Karpas-422 (cell line): ENCODE measurements around the gene ASPDH. TPM values are rescaled to one million over a fixed set of nuclear protein-coding genes. Genes with fewer than 3 reads are reported as not detected.
A peak's percentile ranks its signal among the peaks of the same experiment; 100 is the strongest.

ENCODE experiments used
- DNase-seq: peaks from one replicate; pipeline ENCODE4 v3.0.0-alpha.2; 2015
- H2AFZ ChIP-seq: fragments of 200-600 bp; sonication (generic); 2 replicates; pipeline ENCODE4 v1.6.1; 2014; ENCODE audit warnings: antibody characterized with exemption, low read length, mixed read lengths
- H3K27ac ChIP-seq: fragments of 200-600 bp; sonication (generic); 2 replicates; pipeline ENCODE4 v1.5.1; 2014; ENCODE audit warnings: mild to moderate bottlenecking, low read length, moderate library complexity
- H3K27me3 ChIP-seq: fragments of 200-600 bp; sonication (generic); 2 replicates; pipeline ENCODE4 v1.6.1; 2014; ENCODE audit warnings: low read length, mixed read lengths
- H3K36me3 ChIP-seq: fragments of 200-600 bp; sonication (generic); 2 replicates; pipeline ENCODE4 v1.6.1; 2014; ENCODE audit warnings: low read length, mixed read lengths; ENCODE audit not compliant: insufficient read depth
- H3K4me1 ChIP-seq: fragments of 200-600 bp; sonication (generic); 2 replicates; pipeline ENCODE4 v1.6.1; 2014; ENCODE audit warnings: mild to moderate bottlenecking, low read length, mixed read lengths
- H3K4me2 ChIP-seq: fragments of 200-600 bp; sonication (generic); 2 replicates; pipeline ENCODE4 v1.6.1; 2014; ENCODE audit warnings: low read length, low read depth, mild to moderate bottlenecking; ENCODE audit not compliant: poor library complexity, severe bottlenecking
- H3K4me3 ChIP-seq: fragments of 200-600 bp; sonication (generic); 2 replicates; pipeline ENCODE4 v1.5.1; 2014; ENCODE audit warnings: mild to moderate bottlenecking, antibody characterized with exemption, low read length, mixed read lengths
- H3K79me2 ChIP-seq: fragments of 200-600 bp; sonication (generic); 2 replicates; pipeline ENCODE4 v1.6.1; 2014; ENCODE audit warnings: mild to moderate bottlenecking, low read length, mixed read lengths
- H3K9ac ChIP-seq: fragments of 200-600 bp; sonication (generic); 2 replicates; pipeline ENCODE4 v1.6.0; 2014; ENCODE audit warnings: low read length
- H3K9me2 ChIP-seq: fragments of 200-600 bp; sonication (generic), shearing (Covaris generic); replicated peaks from 2 replicates; pipeline ENCODE4 v1.6.0; 2014; ENCODE audit warnings: mild to moderate bottlenecking, low read length, moderate library complexity; ENCODE audit not compliant: insufficient read depth
- H3K9me3 ChIP-seq: fragments of 300-700, 200-600 bp; sonication (generic); 2 replicates; pipeline ENCODE4 v1.6.1; 2014; ENCODE audit warnings: low read length, mixed read lengths
- H4K20me1 ChIP-seq: fragments of 200-600 bp; sonication (generic); 2 replicates; pipeline ENCODE4 v1.6.1; 2014; ENCODE audit warnings: mild to moderate bottlenecking, antibody characterized with exemption, low read length, low read depth; ENCODE audit not compliant: insufficient read depth
- total RNA-seq: library from RNA; depleted of rRNA; stranded (reverse); fragments of >200 nt; shearing (Covaris generic); gene quantifications from 2 replicates; pipeline ENCODE4 v1.2.3, GENCODE V29; 2014; ENCODE audit warnings: low replicate concordance

The ASPDH gene
- total RNA-seq, 1 experiment from 2014 or later, result not detected

GRCh38 chr19:50555450-50556281 is 42.0 kb upstream of the ASPDH start:
- H4K20me1 ChIP-seq, result peaks cover 12% of the 10 kb centered on the region; the same call in 1 of the 2 replicates
- no peak overlapping the region for H3K27ac ChIP-seq
- H2AFZ ChIP-seq, result no peak overlapping the region
- H3K4me1 ChIP-seq, result peaks cover 9% of the 10 kb centered on the region
- no peaks in the 10 kb centered on the region for H3K27me3 ChIP-seq
- H3K79me2 ChIP-seq, result no peaks in the 10 kb centered on the region
- no peak overlapping the region for H3K4me3 ChIP-seq
- no peak for DNase-seq
- peak overlapping the region; percentile 63 for H3K4me2 ChIP-seq
- no peaks in the 10 kb centered on the region for H3K9me2 ChIP-seq
- H3K9me3 ChIP-seq, result no peaks in the 10 kb centered on the region
- 0 out of 2 replicates have a peak overlapping the region, but pooled peaks have one; percentile 53 for H3K9ac ChIP-seq
- no peaks in the 10 kb centered on the region for H3K36me3 ChIP-seq

GRCh38 chr19:50555033-50555432 is 41.3 kb upstream of the ASPDH start:
- peaks cover 12% of the 10 kb centered on the region; the same call in 1 of the 2 replicates for H4K20me1 ChIP-seq
- H3K9ac ChIP-seq, result no peak overlapping the region
- no peaks in the 10 kb centered on the region for H3K27me3 ChIP-seq
- no peak overlapping the region for H3K27ac ChIP-seq
- H3K4me1 ChIP-seq, result peaks cover 9% of the 10 kb centered on the region
- no peak for DNase-seq
- H3K4me2 ChIP-seq, result no peak overlapping the region
- H3K36me3 ChIP-seq, result no peaks in the 10 kb centered on the region
- H2AFZ ChIP-seq, result no peak overlapping the region
- no peaks in the 10 kb centered on the region for H3K79me2 ChIP-seq
- H3K9me2 ChIP-seq, result no peaks in the 10 kb centered on the region
- no peak overlapping the region for H3K4me3 ChIP-seq
- H3K9me3 ChIP-seq, result no peaks in the 10 kb centered on the region

- peaks cover 12% of the 10 kb centered on the region; the same call in 1 of the 2 replicates for H4K20me1 ChIP-seq
- no peak overlapping the region for H3K27ac ChIP-seq
- no peak overlapping the region for H2AFZ ChIP-seq
- H3K27me3 ChIP-seq, result no peaks in the 10 kb centered on the region
- DNase-seq, result no peak
- H3K4me3 ChIP-seq, result no peak overlapping the region
- no peaks in the 10 kb centered on the region for H3K9me3 ChIP-seq
- H3K4me1 ChIP-seq, result peaks cover 9% of the 10 kb centered on the region
- H3K36me3 ChIP-seq, result no peaks in the 10 kb centered on the region
- no peak overlapping the region for H3K4me2 ChIP-seq
- H3K79me2 ChIP-seq, result no peaks in the 10 kb centered on the region
- H3K9ac ChIP-seq, result no peak overlapping the region
- no peaks in the 10 kb centered on the region for H3K9me2 ChIP-seq
Observed at GRCh38 chr19:50554212-50554611, 40.5 kb upstream of the ASPDH start.

GRCh38 chr19:50553134-50553703 is 39.5 kb upstream of the ASPDH start:
- DNase-seq, result no peak
- no peak overlapping the region for H2AFZ ChIP-seq
- no peaks in the 10 kb centered on the region for H3K27me3 ChIP-seq

GRCh38 chr19:50552540-50552939 is 38.8 kb upstream of the ASPDH start:
- Histone ChIP-seq H3K4me2 (no peak overlapping the region), H3K9me3 (no peaks in the 10 kb centered on the region), H3K36me3 (no peaks in the 10 kb centered on the region), H3K4me1 (peaks cover 9% of the 10 kb centered on the region), H3K4me3 (no peak overlapping the region), H2AFZ (no peak overlapping the region), H3K79me2 (no peaks in the 10 kb centered on the region), H3K27ac (no peak overlapping the region), H4K20me1 (peaks cover 12% of the 10 kb centered on the region; the same call in 1 of the 2 replicates), H3K9ac (no peak overlapping the region), H3K27me3 (no peaks in the 10 kb centered on the region), H3K9me2 (no peaks in the 10 kb centered on the region)
- no peak for DNase-seq

More at GRCh38 chr19:50553134-50553703, 39.5 kb upstream of the ASPDH start:
- Histone ChIP-seq H3K4me1 (peaks cover 9% of the 10 kb centered on the region), H3K27ac (no peak overlapping the region), H3K36me3 (no peaks in the 10 kb centered on the region), H3K4me2 (no peak overlapping the region), H3K9me2 (no peaks in the 10 kb centered on the region), H3K9ac (no peak overlapping the region), H4K20me1 (peaks cover 12% of the 10 kb centered on the region; the same call in 1 of the 2 replicates), H3K9me3 (no peaks in the 10 kb centered on the region), H3K4me3 (no peak overlapping the region), H3K79me2 (no peaks in the 10 kb centered on the region)

- H3K79me2 ChIP-seq, result no peaks in the 10 kb centered on the region
- no peaks in the 10 kb centered on the region for H3K27me3 ChIP-seq
- DNase-seq, result no peak
- H3K27ac ChIP-seq, result no peak overlapping the region
- peaks cover 7% of the 10 kb centered on the region for H3K4me1 ChIP-seq
- H3K9ac ChIP-seq, result no peak overlapping the region
- H3K9me2 ChIP-seq, result no peaks in the 10 kb centered on the region
- H3K9me3 ChIP-seq, result no peaks in the 10 kb centered on the region
- no peak overlapping the region for H3K4me3 ChIP-seq
- no peaks in the 10 kb centered on the region for H3K36me3 ChIP-seq
- H2AFZ ChIP-seq, result no peak overlapping the region
- H3K4me2 ChIP-seq, result no peak overlapping the region
- peaks cover 9% of the 10 kb centered on the region; the same call in 1 of the 2 replicates for H4K20me1 ChIP-seq
Observed at GRCh38 chr19:50551715-50552187, 38.0 kb upstream of the ASPDH start.

- Histone ChIP-seq H3K27me3 (no peaks in the 10 kb centered on the region), H3K36me3 (no peaks in the 10 kb centered on the region), H3K79me2 (no peaks in the 10 kb centered on the region), H3K9ac (no peak overlapping the region), H3K4me2 (no peak overlapping the region), H2AFZ (no peak overlapping the region), H4K20me1 (peaks cover 9% of the 10 kb centered on the region; the same call in 1 of the 2 replicates), H3K27ac (no peak overlapping the region), H3K4me1 (peaks cover 1% of the 10 kb centered on the region), H3K9me3 (no peaks in the 10 kb centered on the region), H3K9me2 (no peaks in the 10 kb centered on the region), H3K4me3 (no peak overlapping the region)
- no peak for DNase-seq
Observed at GRCh38 chr19:50551034-50551714, 37.5 kb upstream of the ASPDH start.

- no peak for DNase-seq
- no peaks in the 10 kb centered on the region for H3K27me3 ChIP-seq
Observed at GRCh38 chr19:50550594-50550966, 36.9 kb upstream of the ASPDH start.

More at GRCh38 chr19:50550594-50550966, 36.9 kb upstream of the ASPDH start:
- H2AFZ ChIP-seq, result no peak overlapping the region
- no peak overlapping the region for H3K27ac ChIP-seq
- H3K4me2 ChIP-seq, result no peak overlapping the region
- no peaks in the 10 kb centered on the region for H3K4me1 ChIP-seq
- no peaks in the 10 kb centered on the region for H3K9me2 ChIP-seq
- H3K9ac ChIP-seq, result no peak overlapping the region
- H4K20me1 ChIP-seq, result peaks cover 6% of the 10 kb centered on the region; the same call in 1 of the 2 replicates
- no peaks in the 10 kb centered on the region for H3K36me3 ChIP-seq
- H3K4me3 ChIP-seq, result no peak overlapping the region
- no peaks in the 10 kb centered on the region for H3K9me3 ChIP-seq
- no peaks in the 10 kb centered on the region for H3K79me2 ChIP-seq
